ENCODE results near the gene SLC25A14. TPM values are rescaled to one million over a fixed set of nuclear protein-coding genes. Genes with fewer than 3 reads are reported as not detected.

The SLC25A14 gene
- total RNA-seq, 1 experiment from 2014 or later = 13.7 TPM

- intact Hi-C loops (cut with micrococcal nuclease) = no loop called here
- H3K36me3 Mint-ChIP-seq (ENCODE audit: insufficient read depth, unreplicated experiment) = no peaks in the 10 kb centered on the region
- no peak for TF ChIP-seq CTCF (IDR thresholded peaks at IDR 0.05; ENCODE audit: unreplicated experiment)
- H3K4me3 Mint-ChIP-seq (ENCODE audit: unreplicated experiment) = peak overlapping the region; percentile 17
- H3K27ac Mint-ChIP-seq (ENCODE audit: low read depth, unreplicated experiment) = peak overlapping the region; percentile 10
- BruUV-seq (replicated peaks) = no TSS peak
- H3K4me1 Mint-ChIP-seq (ENCODE audit: insufficient read depth, unreplicated experiment) = peaks cover 10% of the 10 kb centered on the region
- DNase-seq (ENCODE audit: unreplicated experiment) = peak; percentile 18
- POLR2A ChIA-PET = interaction anchor here (1.9 kb wide), 1 partner anchor 28 kb away, joined by 6 read pairs; the partner anchor contains the start of gene ZNF280C
- no peaks in the 10 kb centered on the region for H3K9me3 Mint-ChIP-seq (ENCODE audit: unreplicated experiment)
- H3K27me3 Mint-ChIP-seq (ENCODE audit: insufficient read depth, unreplicated experiment) = no peaks in the 10 kb centered on the region
- CTCF ChIA-PET = interaction anchor here (0.6 kb wide), 1 partner anchor 499 kb away, joined by 3 read pairs; no protein-coding TSS in a partner anchor
Measured at GRCh38 chrX:130296743-130297142, 43.0 kb upstream of the SLC25A14 start.

GRCh38 chrX:130299279-130300009, 40.3 kb upstream of the SLC25A14 start:
- POLR2A ChIA-PET = interaction anchor here (0.5 to 0.8 kb wide), 2 partner anchors 23 to 40 kb away, joined by 3 to 4 read pairs; partner anchors contain the start of gene SLC25A14
- TF ChIP-seq CTCF (IDR thresholded peaks at IDR 0.05; ENCODE audit: unreplicated experiment) = no peak
- DNase-seq (ENCODE audit: unreplicated experiment) = no peak

GRCh38 chrX:130300010-130300282, 39.8 kb upstream of the SLC25A14 start:
- POLR2A ChIA-PET = no interaction called here
- peaks cover 10% of the 10 kb centered on the region for H3K4me1 Mint-ChIP-seq (ENCODE audit: insufficient read depth, unreplicated experiment)
- H3K27ac Mint-ChIP-seq (ENCODE audit: low read depth, unreplicated experiment) = no peak overlapping the region
- no TSS peak for BruUV-seq (replicated peaks)
- TF ChIP-seq CTCF (IDR thresholded peaks at IDR 0.05; ENCODE audit: unreplicated experiment) = no peak
- CTCF ChIA-PET = interaction anchor here (1.4 kb wide), 1 partner anchor 94 kb away, joined by 4 read pairs; no protein-coding TSS in a partner anchor
- no peak overlapping the region for H3K4me3 Mint-ChIP-seq (ENCODE audit: unreplicated experiment)
- H3K36me3 Mint-ChIP-seq (ENCODE audit: insufficient read depth, unreplicated experiment) = no peaks in the 10 kb centered on the region
- no peak for DNase-seq (ENCODE audit: unreplicated experiment)
- intact Hi-C loops (cut with micrococcal nuclease) = no loop called here
- no peaks in the 10 kb centered on the region for H3K9me3 Mint-ChIP-seq (ENCODE audit: unreplicated experiment)
- no peaks in the 10 kb centered on the region for H3K27me3 Mint-ChIP-seq (ENCODE audit: insufficient read depth, unreplicated experiment)

More at GRCh38 chrX:130299279-130300009, 40.3 kb upstream of the SLC25A14 start:
- intact Hi-C loops (cut with micrococcal nuclease) = no loop called here
- no peaks in the 10 kb centered on the region for H3K27me3 Mint-ChIP-seq (ENCODE audit: insufficient read depth, unreplicated experiment)
- no TSS peak for BruUV-seq (replicated peaks)
- no peaks in the 10 kb centered on the region for H3K36me3 Mint-ChIP-seq (ENCODE audit: insufficient read depth, unreplicated experiment)
- peaks cover 10% of the 10 kb centered on the region for H3K4me1 Mint-ChIP-seq (ENCODE audit: insufficient read depth, unreplicated experiment)
- no peak overlapping the region for H3K27ac Mint-ChIP-seq (ENCODE audit: low read depth, unreplicated experiment)
- H3K4me3 Mint-ChIP-seq (ENCODE audit: unreplicated experiment) = no peak overlapping the region
- H3K9me3 Mint-ChIP-seq (ENCODE audit: unreplicated experiment) = no peaks in the 10 kb centered on the region
- CTCF ChIA-PET = interaction anchor here (1.4 kb wide), 1 partner anchor 95 kb away, joined by 4 read pairs; no protein-coding TSS in a partner anchor

GRCh38 chrX:130301405-130301804, 38.3 kb upstream of the SLC25A14 start:
- ChIA-PET POLR2A (no interaction called here), CTCF (no interaction called here)
- Mint-ChIP-seq H3K27ac (ENCODE audit: low read depth, unreplicated experiment) (no peak overlapping the region), H3K27me3 (ENCODE audit: insufficient read depth, unreplicated experiment) (no peaks in the 10 kb centered on the region), H3K9me3 (ENCODE audit: unreplicated experiment) (no peaks in the 10 kb centered on the region), H3K4me1 (ENCODE audit: insufficient read depth, unreplicated experiment) (peaks cover 6% of the 10 kb centered on the region), H3K4me3 (ENCODE audit: unreplicated experiment) (no peak overlapping the region), H3K36me3 (ENCODE audit: insufficient read depth, unreplicated experiment) (no peaks in the 10 kb centered on the region)
- intact Hi-C loops (cut with micrococcal nuclease) = no loop called here
- BruUV-seq (replicated peaks) = no TSS peak
- no peak for DNase-seq (ENCODE audit: unreplicated experiment)
- TF ChIP-seq CTCF (IDR thresholded peaks at IDR 0.05; ENCODE audit: unreplicated experiment) = no peak
